H1 (cell line): ENCODE results near the gene SPINT2. TPM values are rescaled to one million over a fixed set of nuclear protein-coding genes. Genes with fewer than 3 reads are reported as not detected.

Experiments
- CTCF ChIA-PET: fragments of 300-600 bp; sonication (Branson Sonifier 250); formaldehyde crosslinking; loops from one replicate; lab custom pipeline; 2021; ENCODE audit not compliant: partially characterized antibody; lab: Charles Lee
- POLR2A ChIA-PET: fragments of 300-600 bp; sonication (Branson Sonifier 250); formaldehyde crosslinking; loops from one replicate; lab custom pipeline; 2021; ENCODE audit warnings: inconsistent platforms; ENCODE audit not compliant: partially characterized antibody; lab: Charles Lee
- DNase-seq, 2 experiments: peaks; one replicate each; pipeline versions ENCODE4 v3.0.0 to v3.0.0-alpha.2; 2010 to 2022; ENCODE audit warnings: low spot score in 2 of 2, low read depth in 1 of 2, mixed read lengths in 1 of 2
- FAIRE-seq: peaks from 2 replicates; lab custom pipeline; 2011; peaks lifted over from hg19 to GRCh38; lab: Jason Lieb, UNC
- H2AFZ ChIP-seq: 2 replicates; pipeline ENCODE4 v1.8.1; 2012; ENCODE audit warnings: low read length, inconsistent platforms
- H2AK5ac ChIP-seq: 2 replicates; pipeline ENCODE4 v1.6.1; 2013; ENCODE audit warnings: low read depth, low read length
- H2BK120ac ChIP-seq: replicated peaks from 2 replicates; pipeline ENCODE3; 2013; ENCODE audit warnings: low read depth, low read length, inconsistent platforms
- H2BK12ac ChIP-seq: 2 replicates; pipeline ENCODE4 v1.6.1; 2013; ENCODE audit warnings: low read depth, low read length
- H2BK15ac ChIP-seq: 2 replicates; pipeline ENCODE4 v1.6.1; 2013; ENCODE audit warnings: low read length
- H2BK20ac ChIP-seq: 2 replicates; pipeline ENCODE4 v1.6.1; 2013; ENCODE audit warnings: low read length
- H2BK5ac ChIP-seq: 2 replicates; pipeline ENCODE4 v1.6.1; 2013; ENCODE audit warnings: low read depth, low read length
- H3K14ac ChIP-seq: 2 replicates; pipeline ENCODE4 v1.6.1; 2013; ENCODE audit warnings: inconsistent platforms; ENCODE audit not compliant: insufficient read length
- H3K18ac ChIP-seq: 2 replicates; pipeline ENCODE4 v1.6.1; 2013; ENCODE audit warnings: low read length; ENCODE audit errors: extremely low read depth
- H3K23ac ChIP-seq: 2 replicates; pipeline ENCODE4 v1.6.1; 2013; ENCODE audit warnings: inconsistent platforms; ENCODE audit not compliant: insufficient read length
- H3K23me2 ChIP-seq: 2 replicates; pipeline ENCODE4 v1.6.1; 2013; ENCODE audit warnings: low read depth, low read length
- H3K27ac ChIP-seq: 2 replicates; pipeline ENCODE4 v1.6.1; 2011; ENCODE audit warnings: low read depth, low read length, inconsistent platforms
- H3K27me3 ChIP-seq, 4 experiments: replicated peaks in 1 of 4; 1 replicate in 1 of 4; 2 replicates in 3 of 4; pipeline versions ENCODE4 v1.6.1 to v1.8.1; 2011 to 2013; ENCODE audit warnings: low read length in 3 of 4, mild to moderate bottlenecking in 3 of 4, inconsistent platforms in 2 of 4, mixed read lengths in 2 of 4, moderate library complexity in 1 of 4; ENCODE audit not compliant: control insufficient read depth in 3 of 4, insufficient read depth in 3 of 4; ENCODE audit errors: extremely low read depth in 1 of 4
- H3K36me3 ChIP-seq, 4 experiments: 2 replicates each; pipeline versions ENCODE4 v1.6.1 to v1.8.1; 2011 to 2013; ENCODE audit warnings: mild to moderate bottlenecking in 4 of 4, low read length in 3 of 4, moderate library complexity in 2 of 4, control low read depth in 1 of 4, inconsistent platforms in 1 of 4; ENCODE audit not compliant: insufficient read depth in 4 of 4, control insufficient read depth in 2 of 4
- H3K4ac ChIP-seq: replicated peaks from 2 replicates; pipeline ENCODE3; 2013; ENCODE audit warnings: low read length, low read depth, mixed read lengths, inconsistent platforms; ENCODE audit not compliant: insufficient read length
- H3K4me1 ChIP-seq, 4 experiments: replicated peaks in 1 of 4; 1 replicate in 1 of 4; 2 replicates in 3 of 4; pipeline versions ENCODE4 v1.6.1 to v1.8.1; 2011 to 2013; ENCODE audit warnings: low read length in 3 of 4, inconsistent platforms in 2 of 4, mixed read lengths in 1 of 4; ENCODE audit not compliant: insufficient read depth in 4 of 4, control insufficient read depth in 3 of 4
- H3K4me2 ChIP-seq, 2 experiments: 2 replicates each; pipeline versions ENCODE4 v1.6.1 to v1.8.1; 2011 to 2013; ENCODE audit warnings: low read depth in 2 of 2, low read length in 2 of 2, control low read depth in 1 of 2, inconsistent platforms in 1 of 2, mild to moderate bottlenecking in 1 of 2; ENCODE audit not compliant: insufficient read depth in 1 of 2
- H3K4me3 ChIP-seq, 4 experiments: fragments of 200-600, 300-600 bp in 1 of 4; sonication (generic), shearing (Covaris generic), sonication (Bioruptor Twin) in 1 of 4; 2 replicates each; pipeline versions ENCODE4 v1.5.1 to v1.8.1; 2011 to 2016; ENCODE audit warnings: low read length in 4 of 4, low read depth in 3 of 4, control low read depth in 2 of 4, inconsistent platforms in 2 of 4, mild to moderate bottlenecking in 2 of 4, mixed read lengths in 1 of 4, moderate library complexity in 1 of 4; ENCODE audit not compliant: insufficient read depth in 2 of 4; ENCODE audit errors: extremely low read depth in 1 of 4
- H3K56ac ChIP-seq: replicated peaks from 2 replicates; pipeline ENCODE3; 2013; ENCODE audit warnings: low read depth, mild to moderate bottlenecking, mixed read lengths, low read length, inconsistent platforms; ENCODE audit not compliant: insufficient read length
- H3K79me1 ChIP-seq: 2 replicates; pipeline ENCODE4 v1.6.1; 2013; ENCODE audit warnings: low read depth, low read length, control low read depth
- H3K79me2 ChIP-seq, 2 experiments: 2 replicates each; pipeline versions ENCODE4 v1.6.1 to v1.8.1; 2012 to 2013; ENCODE audit warnings: low read length in 2 of 2, mild to moderate bottlenecking in 2 of 2, inconsistent platforms in 1 of 2; ENCODE audit not compliant: insufficient read depth in 2 of 2, control insufficient read depth in 1 of 2
- H3K9ac ChIP-seq, 4 experiments: replicated peaks in 1 of 4; 1 replicate in 1 of 4; 2 replicates in 3 of 4; pipeline versions ENCODE4 v1.6.1 to v1.8.1; 2011 to 2013; ENCODE audit warnings: low read depth in 3 of 4, low read length in 3 of 4, control low read depth in 2 of 4, mild to moderate bottlenecking in 2 of 4, moderate library complexity in 2 of 4, inconsistent platforms in 1 of 4; ENCODE audit errors: extremely low read depth in 1 of 4
- H3K9me3 ChIP-seq, 2 experiments: 2 replicates each; pipeline versions ENCODE4 v1.6.1 to v1.8.1; 2012 to 2013; ENCODE audit warnings: mild to moderate bottlenecking in 2 of 2, moderate library complexity in 2 of 2, control low read depth in 1 of 2, inconsistent platforms in 1 of 2, low read depth in 1 of 2, low read length in 1 of 2, mixed read lengths in 1 of 2; ENCODE audit not compliant: insufficient read depth in 2 of 2
- H4K20me1 ChIP-seq, 2 experiments: replicated peaks in 1 of 2; 2 replicates each; pipeline versions ENCODE3 to v1.8.1; 2011 to 2013; ENCODE audit warnings: inconsistent platforms in 2 of 2, low read length in 2 of 2, mild to moderate bottlenecking in 1 of 2; ENCODE audit not compliant: insufficient read depth in 2 of 2, control insufficient read depth in 1 of 2
- H4K5ac ChIP-seq: 2 replicates; pipeline ENCODE4 v1.6.1; 2013; ENCODE audit warnings: low read length, low read depth, mixed read lengths, inconsistent platforms; ENCODE audit not compliant: insufficient read length
- H4K8ac ChIP-seq: 2 replicates; pipeline ENCODE4 v1.8.0; 2013; ENCODE audit warnings: mild to moderate bottlenecking, moderate library complexity, low read length, inconsistent platforms; ENCODE audit not compliant: insufficient read depth; ENCODE audit errors: extremely low read depth
- H4K91ac ChIP-seq: replicated peaks from 2 replicates; pipeline ENCODE3; 2013; ENCODE audit warnings: low read length, mixed read lengths, inconsistent platforms; ENCODE audit not compliant: insufficient read length
- BRCA1 ChIP-seq: IDR thresholded peaks from 2 replicates; pipeline ENCODE4 v1.6.1; 2012; ENCODE audit warnings: low read depth, low read length, improper control_type of control experiment
- CHD1 ChIP-seq: IDR thresholded peaks from 2 replicates; pipeline ENCODE4 v1.6.1; 2012; ENCODE audit warnings: low read depth, low read length, improper control_type of control experiment
- CHD2 ChIP-seq: IDR thresholded peaks from 2 replicates; pipeline ENCODE4 v1.6.1; 2012; ENCODE audit warnings: low read length, improper control_type of control experiment
- EZH2 ChIP-seq: fragments of 200-600 bp; sonication (generic); IDR thresholded peaks from 2 replicates; pipeline ENCODE4 v1.7.1; 2012; ENCODE audit warnings: low read depth, mild to moderate bottlenecking, moderate library complexity, low read length, inconsistent platforms; ENCODE audit not compliant: severe bottlenecking
- GTF2F1 ChIP-seq: IDR thresholded peaks from 2 replicates; pipeline ENCODE4 v1.6.1; 2012; ENCODE audit warnings: low read depth, low read length, improper control_type of control experiment, borderline replicate concordance
- HDAC2 ChIP-seq, 2 experiments: fragments of 300-600 bp in 1 of 2; sonication (generic) in 1 of 2; IDR thresholded peaks; 2 replicates each; pipeline ENCODE4 v1.6.1; 2011 to 2012; ENCODE audit warnings: low read depth in 2 of 2, low read length in 2 of 2, mild to moderate bottlenecking in 2 of 2, moderate library complexity in 2 of 2, borderline replicate concordance in 1 of 2, inconsistent platforms in 1 of 2
- KDM1A ChIP-seq: fragments of 200-600, 300-600 bp; sonication (generic); IDR thresholded peaks from 2 replicates; pipeline ENCODE4 v1.7.1; 2016; ENCODE audit warnings: mild to moderate bottlenecking, low read length, borderline replicate concordance
- KDM4A ChIP-seq: IDR thresholded peaks from one replicate; pipeline ENCODE4 v1.7.1; 2012; ENCODE audit warnings: low read depth, mild to moderate bottlenecking, moderate library complexity, low read length, inconsistent platforms; ENCODE audit not compliant: severe bottlenecking
- KDM5A ChIP-seq: fragments of 200-600 bp; IDR thresholded peaks from 2 replicates; pipeline ENCODE4 v1.7.1; 2012; ENCODE audit warnings: mild to moderate bottlenecking, low read length, inconsistent platforms, mixed read lengths
- POLR2A ChIP-seq, 2 experiments: IDR thresholded peaks; 1 replicate in 1 of 2; 2 replicates in 1 of 2; pipeline ENCODE4 v1.6.1; 2011; ENCODE audit warnings: low read depth in 2 of 2, low read length in 2 of 2, mild to moderate bottlenecking in 2 of 2; ENCODE audit errors: control extremely low read depth in 1 of 2
- RBBP5 ChIP-seq: IDR thresholded peaks from 2 replicates; pipeline ENCODE4 v1.7.1; 2012; ENCODE audit warnings: low read depth, mild to moderate bottlenecking, inconsistent platforms, low read length, moderate library complexity, borderline replicate concordance
- SIN3A ChIP-seq, 2 experiments: IDR thresholded peaks in 1 of 2; conservative IDR thresholded peaks in 1 of 2; 2 replicates each; pipeline ENCODE4 v1.6.1; 2011 to 2012; ENCODE audit warnings: low read length in 2 of 2, improper control_type of control experiment in 1 of 2, low read depth in 1 of 2, mild to moderate bottlenecking in 1 of 2
- SIRT6 ChIP-seq: IDR thresholded peaks from one replicate; pipeline ENCODE4 v1.7.1; 2012; ENCODE audit warnings: low read length, inconsistent platforms
- SP4 ChIP-seq: IDR thresholded peaks from 2 replicates; pipeline ENCODE4 v1.6.1; 2012; ENCODE audit warnings: low read length, inconsistent platforms
- TAF1 ChIP-seq: IDR thresholded peaks from 2 replicates; pipeline ENCODE4 v1.6.1; 2011; ENCODE audit warnings: mild to moderate bottlenecking, low read depth, low read length
- WGBS, 2 experiments: shearing (Covaris generic) in 1 of 2; methylation state at CpG; one replicate each; pipeline versions ENCODE4 v1.1.6 to v1.1.7; 2013 to 2015; ENCODE audit warnings: low lambda C conversion rate in 2 of 2, mixed read lengths in 2 of 2, inconsistent platforms in 1 of 2, low coverage in 1 of 2, missing lambda C conversion rate in 1 of 2; ENCODE audit not compliant: insufficient replicate concordance in 2 of 2, insufficient coverage in 1 of 2, insufficient read length in 1 of 2; ENCODE audit errors: extremely low coverage in 1 of 2, missing lambda C conversion rate in 1 of 2; 5-methylcytosine and 5-hydroxymethylcytosine counted together
- polyA plus RNA-seq, 7 experiments: library from polyadenylated mRNA; depleted of rRNA in 3 of 7; stranded (reverse) in 5 of 7; unstranded in 2 of 7; fragments of >200 nt in 5 of 7; fragments of 200-250 nt in 2 of 7; gene quantifications; 1 replicate in 5 of 7; 2 replicates in 1 of 7; 4 replicates in 1 of 7; pipeline versions ENCODE4 v1.2.1 to v1.2.3, GENCODE V29; 2011 to 2013; ENCODE audit warnings: missing spikeins in 2 of 7, mixed read lengths in 2 of 7
- total RNA-seq: library from RNA; stranded (reverse); fragmentation: NEBNext Ultra II Directional; extraction: Animal tissue kit (Norgen Biotek cat#: 25700); gene quantifications from 2 replicates; pipeline ENCODE4 v1.2.1, GENCODE V29; 2021

Gene SPINT2
- total and polyA plus RNA-seq, 2 of the 8 experiments (the other 6 are each of a cell fraction or from before 2014, with no cell fraction given) = 294 to 296 TPM

DNA sequence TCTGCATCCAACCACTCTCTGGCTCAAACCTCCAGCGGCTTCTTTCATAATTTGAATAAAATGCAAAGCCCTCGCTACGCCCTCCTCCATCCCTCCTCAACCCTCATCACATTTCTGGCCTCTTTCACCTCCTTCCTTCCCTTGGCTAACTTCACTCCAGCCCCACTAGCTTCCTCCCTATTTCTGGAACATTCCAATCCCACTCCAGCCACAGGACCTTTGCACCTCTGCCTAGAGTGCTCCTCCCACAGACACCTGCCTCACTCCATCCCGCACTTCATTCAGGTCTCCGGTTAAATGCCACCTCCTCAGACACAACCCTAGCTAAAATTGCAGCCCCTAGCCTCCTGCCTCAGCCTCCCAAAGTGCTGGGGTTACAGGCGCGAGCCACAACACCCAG lies 32.5 kb upstream of the SPINT2 start:
- Histone ChIP-seq H3K4me1 (peaks cover 6 to 14% (median 9%) of the 10 kb centered on the region in 4 experiments), H3K79me2 (no peaks in the 10 kb centered on the region), H4K5ac (no peak overlapping the region), H3K27me3 (peaks cover 0 to 10% (median 5%) of the 10 kb centered on the region in 4 experiments; a peak in 3 of 7 replicates), H4K20me1 (no peaks in the 10 kb centered on the region), H2BK120ac (no peak overlapping the region), H2BK5ac (no peak overlapping the region), H2AK5ac (no peak overlapping the region), H3K23me2 (peaks cover 9% of the 10 kb centered on the region; the same call in 1 of the 2 replicates), H3K27ac (no peak overlapping the region), H2BK20ac (no peak overlapping the region), H3K9me3 (no peaks in the 10 kb centered on the region), H3K56ac (no peak overlapping the region), H2AFZ (no peak overlapping the region), H4K8ac (no peak overlapping the region), H2BK15ac (no peak overlapping the region), H2BK12ac (no peak overlapping the region), H3K36me3 (no peaks in the 10 kb centered on the region), H3K18ac (no peak overlapping the region), H3K4me3 (no peak overlapping the region), H3K4ac (no peak overlapping the region), H3K4me2 (no peak overlapping the region), H3K79me1 (no peaks in the 10 kb centered on the region), H4K91ac (no peak overlapping the region), H3K23ac (no peak overlapping the region), H3K14ac (no peak overlapping the region), H3K9ac (no peak overlapping the region)
- ChIA-PET POLR2A (interaction anchor here (0.9 kb wide), 1 partner anchor 32 kb away, joined by 3 read pairs; the partner anchor contains the start of gene SPINT2), CTCF (interaction anchor here (1.6 to 6.5 kb wide), 5 partner anchors 13 to 153 kb away, joined by 5 to 45 read pairs (median 31); partner anchors contain the start of gene CATSPERG)
- FAIRE-seq = no peak
- WGBS, 2 experiments = 81 to 100% methylated on average over 2 to 7 of the region's 7 CpGs
- no peak for DNase-seq
- TF ChIP-seq EZH2 (no peak), SP4 (no peak), KDM4A (no peak), BRCA1 (no peak), CHD1 (no peak), RBBP5 (no peak), KDM1A (no peak), TAF1 (no peak), HDAC2 (IDR thresholded peaks at IDR 0.05; ENCODE audit: borderline replicate concordance in 1 of 2, low read depth in 2 of 2, low read length in 2 of 2) (no peak), CHD2 (no peak), POLR2A (IDR thresholded peaks at IDR 0.05; ENCODE audit: control extremely low read depth in 1 of 2, low read depth in 2 of 2, low read length in 2 of 2) (no peak), SIN3A (conservative IDR thresholded peaks at IDR 0.05 in 1 of 2, IDR thresholded peaks at IDR 0.05 in 1 of 2; ENCODE audit: low read depth in 1 of 2, low read length in 2 of 2) (no peak), KDM5A (no peak), SIRT6 (no peak), GTF2F1 (no peak)
